AG09309 (cell line): ENCODE measurements around the gene SRCAP.

ENCODE experiments used
- DNase-seq: peaks from one replicate; pipeline ENCODE4 v3.0.0-alpha.2; 2010; ENCODE audit warnings: low read depth
- H3K4me3 ChIP-seq: 2 replicates; pipeline ENCODE4 v1.5.1; 2011; ENCODE audit warnings: mild to moderate bottlenecking, low read depth, low read length, moderate library complexity; ENCODE audit not compliant: control insufficient read depth
- CTCF ChIP-seq: IDR thresholded peaks from 2 replicates; pipeline ENCODE4 v1.5.1; 2011; ENCODE audit warnings: mild to moderate bottlenecking, low read depth, low read length, inconsistent platforms; ENCODE audit not compliant: insufficient read depth, control insufficient read depth; ENCODE audit errors: missing control alignments

The SRCAP gene

GRCh38 chr16:30721606-30722005 lies 22.6 kb downstream of the SRCAP start:
- H3K4me3 ChIP-seq: no peak overlapping the region
- no peak for DNase-seq
- no peak for TF ChIP-seq CTCF

- DNase-seq: no peak
- TF ChIP-seq CTCF: no peak
- no peak overlapping the region for H3K4me3 ChIP-seq
These were observed 23.5 kb downstream of the SRCAP start for GRCh38 chr16:30722443-30722842.

DNA sequence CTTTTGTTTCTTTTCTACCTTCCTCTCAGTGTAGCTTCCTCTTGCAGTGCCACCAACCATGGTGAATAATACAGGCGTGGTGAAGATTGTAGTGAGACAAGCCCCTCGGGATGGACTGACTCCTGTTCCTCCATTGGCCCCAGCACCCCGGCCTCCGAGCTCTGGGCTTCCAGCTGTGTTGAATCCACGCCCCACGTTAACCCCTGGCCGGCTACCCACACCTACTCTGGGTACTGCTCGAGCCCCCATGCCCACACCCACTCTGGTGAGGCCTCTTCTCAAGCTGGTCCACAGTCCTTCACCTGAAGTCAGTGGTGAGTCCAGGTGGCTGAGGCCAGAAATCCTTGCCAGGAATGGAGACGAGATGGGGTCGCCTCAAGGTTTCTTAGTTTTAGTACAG lies 23.9 kb downstream of the SRCAP start:
- no peak for DNase-seq
- no peak overlapping the region for H3K4me3 ChIP-seq
- no peak for TF ChIP-seq CTCF

GRCh38 chr16:30723725-30724355 lies 24.9 kb downstream of the SRCAP start:
- TF ChIP-seq CTCF: no peak
- H3K4me3 ChIP-seq: no peak overlapping the region
- no peak for DNase-seq

GRCh38 chr16:30724641-30725417 lies 25.9 kb downstream of the SRCAP start:
- H3K4me3 ChIP-seq: no peak overlapping the region
- no peak for TF ChIP-seq CTCF
- DNase-seq: no peak

DNA sequence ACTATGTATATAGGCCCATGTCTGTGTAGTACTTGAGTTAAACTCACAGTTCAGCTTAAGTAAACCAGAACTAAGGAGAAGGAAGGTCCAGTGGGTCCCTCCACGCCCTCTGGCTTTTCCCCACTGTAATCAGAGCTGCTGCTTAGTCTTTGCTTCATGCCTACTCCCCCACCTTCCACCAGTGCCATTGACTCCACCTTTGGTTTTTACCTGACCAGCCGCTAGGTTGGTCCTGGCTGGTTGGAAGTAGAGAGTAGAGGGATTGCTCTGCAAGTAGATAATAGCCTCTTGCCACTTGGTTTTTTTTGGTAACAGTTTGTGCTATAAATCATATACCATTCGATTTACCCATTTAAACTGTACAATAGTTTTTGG lies 26.4 kb downstream of the SRCAP start:
- DNase-seq: no peak
- TF ChIP-seq CTCF: no peak
- H3K4me3 ChIP-seq: no peak overlapping the region
